HG03139 (cell line): ENCODE measurements around the gene HNRNPH3.
"Not testable (repeated sequence)": the region's sequence is repeated elsewhere in the genome, so short reads cannot be mapped to it uniquely, and the experiment has no call there.

Experiments used
- ATAC-seq: cut with Tn5 transposase; IDR thresholded peaks from one replicate; pipeline ENCODE4 v1.9.1; 2021; ENCODE audit not compliant: unreplicated experiment

Gene HNRNPH3

GRCh38 chr10:68331455-68332258, at the start of gene HNRNPH3:
HNRNPH3 (plus strand) TSS chr10:68332064; CDS start chr10:68337222, 5,158 bp downstream.
- peak; percentile 78 for ATAC-seq

- no peak for ATAC-seq
Observed at GRCh38 chr10:68284062-68285001, 47.5 kb upstream of the HNRNPH3 start.

GRCh38 chr10:68288717-68289116, 43.1 kb upstream of the HNRNPH3 start:
- ATAC-seq: no peak

GRCh38 chr10:68290736-68291135, 41.1 kb upstream of the HNRNPH3 start:
- ATAC-seq: no peak

GRCh38 chr10:68296843-68297663, 34.8 kb upstream of the HNRNPH3 start:
- ATAC-seq: no peak

- ATAC-seq: no peak
Observed at GRCh38 chr10:68301301-68301700, 30.6 kb upstream of the HNRNPH3 start.

GRCh38 chr10:68301790-68302502, 29.9 kb upstream of the HNRNPH3 start:
- no peak for ATAC-seq

- no peak for ATAC-seq
Observed at GRCh38 chr10:68302503-68302823, 29.4 kb upstream of the HNRNPH3 start.

- no peak for ATAC-seq
Observed at GRCh38 chr10:68302871-68303270, 29.0 kb upstream of the HNRNPH3 start.

- ATAC-seq: no peak
Observed at GRCh38 chr10:68303849-68304412, 27.9 kb upstream of the HNRNPH3 start.

GRCh38 chr10:68305854-68306253, 26.0 kb upstream of the HNRNPH3 start:
- ATAC-seq: no peak

- no peak for ATAC-seq
Observed at GRCh38 chr10:68310531-68310930, 21.3 kb upstream of the HNRNPH3 start.

- not testable (repeated sequence) for ATAC-seq
Observed at GRCh38 chr10:68314930-68315329, 16.9 kb upstream of the HNRNPH3 start.

GRCh38 chr10:68315582-68315981, 16.3 kb upstream of the HNRNPH3 start:
- no peak for ATAC-seq

- ATAC-seq: no peak
Observed at GRCh38 chr10:68318331-68319059, 13.4 kb upstream of the HNRNPH3 start.

- not testable (repeated sequence) for ATAC-seq
Observed at GRCh38 chr10:68324396-68324795, 7.5 kb upstream of the HNRNPH3 start.

- ATAC-seq: no peak
Observed at GRCh38 chr10:68327889-68328786, 3.7 kb upstream of the HNRNPH3 start.

- no peak for ATAC-seq
Observed at GRCh38 chr10:68329506-68329861, 2.4 kb upstream of the HNRNPH3 start.
